HFF-Myc (cell line): ENCODE data around the gene EFNB3.
A peak's percentile ranks its signal among the peaks of the same experiment; 100 is the strongest.

ENCODE experiments used
- DNase-seq: peaks from one replicate; pipeline ENCODE4 v3.0.0-alpha.2; 2011; ENCODE audit warnings: low read depth; ENCODE audit errors: extremely low read depth
- H3K4me3 ChIP-seq: replicated peaks from 2 replicates; pipeline ENCODE4 v1.5.1; 2011; ENCODE audit warnings: low read depth, mild to moderate bottlenecking, control low read depth, low read length
- CTCF ChIP-seq: IDR thresholded peaks from 2 replicates; pipeline ENCODE4 v1.5.1; 2012; ENCODE audit warnings: mild to moderate bottlenecking, low read depth, low read length, control low read depth; ENCODE audit errors: missing control alignments

The EFNB3 gene

GRCh38 chr17:7687072-7687907 is 17.7 kb upstream of the EFNB3 start, which contains the start of gene TP53:
Gene TP53, minus strand, starts transcription at chr17:7687490. Its CDS starts 10,896 bp downstream, at chr17:7676594.
- peak; percentile 90 for DNase-seq
- TF ChIP-seq CTCF = no peak
- peak within 1 kb of the TSS; percentile 90 for H3K4me3 ChIP-seq

GRCh38 chr17:7687908-7688807 is 16.8 kb upstream of the EFNB3 start, which contains the start of gene WRAP53:
Gene WRAP53, plus strand, starts transcription at chr17:7688477. Its CDS starts 172 bp downstream, at chr17:7688649.
- DNase-seq = peak; percentile 96
- peak within 1 kb of the TSS; percentile 90 for H3K4me3 ChIP-seq
- peak; percentile 94 for TF ChIP-seq CTCF

GRCh38 chr17:7688808-7689316 is 16.1 kb upstream of the EFNB3 start:
- DNase-seq = no peak
- peak overlapping the region; percentile 90 for H3K4me3 ChIP-seq
- no peak for TF ChIP-seq CTCF

GRCh38 chr17:7695586-7695985 is 9.4 kb upstream of the EFNB3 start:
- TF ChIP-seq CTCF = no peak
- no peak overlapping the region for H3K4me3 ChIP-seq
- no peak for DNase-seq

GRCh38 chr17:7697828-7698588 is 7.0 kb upstream of the EFNB3 start:
- no peak overlapping the region for H3K4me3 ChIP-seq
- TF ChIP-seq CTCF = no peak
- DNase-seq = no peak

GRCh38 chr17:7700510-7700909 is 4.5 kb upstream of the EFNB3 start:
- DNase-seq = no peak
- TF ChIP-seq CTCF = no peak
- H3K4me3 ChIP-seq = no peak overlapping the region
